ENCODE data around the gene DDIT4L.
"Not testable (repeated sequence)": the region's sequence is repeated elsewhere in the genome, so short reads cannot be mapped to it uniquely, and the experiment has no call there.

DDIT4L gene

DNA sequence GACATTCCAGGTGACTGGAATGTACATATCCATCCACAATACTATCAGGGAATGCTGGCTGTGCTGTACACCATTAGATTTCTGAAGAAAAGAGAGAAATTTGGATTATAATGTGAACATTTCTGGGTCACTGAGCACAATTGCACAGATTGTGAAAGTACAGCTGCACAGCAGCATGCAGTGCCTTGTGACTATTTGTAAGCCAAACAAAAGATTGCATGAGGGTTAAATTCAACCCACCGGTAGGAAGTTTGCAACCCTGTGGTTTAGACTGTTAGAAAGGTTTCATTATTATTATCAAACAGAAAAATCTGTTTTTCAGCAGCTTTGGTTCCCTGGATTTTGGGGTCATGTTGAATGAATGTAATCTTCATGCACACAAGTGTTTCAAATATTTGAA is 24.5 kb downstream of the DDIT4L start:
- DNase-seq = peak in 2 of 3 donors; percentile 9 to 10

DNA sequence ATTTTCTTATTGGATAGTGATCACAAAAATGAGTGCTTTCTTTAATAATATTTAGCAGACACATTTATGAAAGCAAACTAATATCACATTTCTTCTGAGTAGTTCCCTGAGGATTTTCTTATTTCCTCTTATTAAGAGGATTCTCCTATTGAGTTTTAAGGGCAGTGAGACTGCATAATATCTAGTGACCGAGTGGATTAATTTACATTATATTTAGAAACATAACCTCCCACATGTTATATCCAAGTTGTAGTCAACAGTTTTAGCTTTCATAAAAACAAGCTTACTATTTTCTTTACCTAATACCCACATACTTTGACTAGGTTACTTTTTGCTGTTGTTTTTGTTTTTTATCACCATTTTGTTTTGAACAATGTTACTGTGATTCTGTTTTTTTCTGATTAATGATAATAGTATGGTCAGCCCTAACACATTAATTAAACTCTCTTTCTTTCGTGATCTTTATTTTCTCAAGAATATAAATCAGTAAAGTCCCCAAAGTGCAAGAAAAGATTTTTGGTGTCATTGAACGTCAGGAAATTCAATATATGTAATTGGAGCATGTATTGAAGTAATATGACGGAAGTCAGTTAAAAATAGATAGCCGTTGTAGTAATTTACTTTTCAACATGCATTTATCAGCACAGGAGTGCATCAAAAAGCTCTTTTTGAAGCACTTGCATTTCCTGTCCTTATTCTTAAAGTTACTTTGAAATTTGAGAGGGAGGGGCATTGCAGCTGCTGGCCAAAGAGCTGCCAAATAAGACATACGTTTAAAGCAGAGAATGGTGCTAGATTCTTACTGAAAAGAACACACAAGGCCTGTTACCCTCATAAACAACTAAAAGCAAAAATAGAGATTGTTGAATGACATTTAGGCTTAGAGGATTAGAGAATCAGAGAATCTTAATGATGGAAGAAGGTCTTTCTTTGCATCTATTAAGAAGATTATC is 25.2 kb downstream of the DDIT4L start:
- no peak for DNase-seq

DNA sequence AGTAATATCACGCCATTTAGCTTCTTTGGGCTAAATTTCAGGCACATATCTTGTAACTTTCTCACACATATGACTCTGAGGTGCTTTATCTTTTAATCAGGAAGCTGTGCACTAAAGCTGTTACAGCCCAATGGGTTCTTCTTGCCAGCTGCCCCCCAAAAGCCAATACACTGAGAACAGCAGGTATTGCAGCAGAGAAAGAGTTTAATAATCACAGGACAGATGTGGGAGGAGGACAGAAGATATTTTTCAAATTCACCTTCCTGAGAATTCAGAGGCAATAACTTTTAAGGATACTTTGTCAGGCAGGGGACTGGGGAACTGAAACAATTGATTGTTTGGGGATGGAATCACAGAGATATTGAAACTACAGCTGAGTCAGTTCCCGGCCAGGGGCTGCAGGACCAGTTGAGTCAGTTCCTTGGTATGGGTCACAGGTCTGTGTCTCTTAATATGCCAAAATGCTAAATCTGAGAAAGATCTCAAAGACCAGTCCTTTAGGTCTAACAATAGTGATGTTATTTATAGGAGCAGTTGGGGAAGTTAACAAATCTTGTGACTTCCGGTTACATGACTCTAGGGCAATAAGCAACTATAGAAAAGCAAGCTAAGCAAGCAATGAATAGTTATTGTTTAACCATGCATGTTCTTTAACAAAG is 28.1 kb downstream of the DDIT4L start:
- peak in 1 of 3 donors; percentile 7 for DNase-seq

DNA sequence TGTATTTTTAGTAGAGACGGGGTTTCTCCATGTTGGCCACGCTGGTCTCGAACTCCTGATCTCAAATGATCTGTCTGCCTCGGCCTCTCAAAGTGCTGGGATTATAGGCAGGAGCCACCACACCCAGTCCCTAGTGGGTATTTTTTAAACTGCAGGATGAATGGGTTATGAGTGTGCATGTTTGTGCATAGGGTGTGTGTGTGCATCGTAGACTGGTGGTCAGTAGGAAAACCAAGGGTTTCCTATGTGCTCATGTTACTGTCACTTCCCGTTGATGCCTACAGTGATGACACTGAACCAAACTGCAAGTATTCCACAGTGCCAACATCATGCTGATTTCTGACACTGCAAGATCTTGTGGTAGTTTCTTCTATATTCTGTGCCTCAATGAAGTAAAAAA is 41.1 kb downstream of the DDIT4L start:
- DNase-seq = no peak

DNA sequence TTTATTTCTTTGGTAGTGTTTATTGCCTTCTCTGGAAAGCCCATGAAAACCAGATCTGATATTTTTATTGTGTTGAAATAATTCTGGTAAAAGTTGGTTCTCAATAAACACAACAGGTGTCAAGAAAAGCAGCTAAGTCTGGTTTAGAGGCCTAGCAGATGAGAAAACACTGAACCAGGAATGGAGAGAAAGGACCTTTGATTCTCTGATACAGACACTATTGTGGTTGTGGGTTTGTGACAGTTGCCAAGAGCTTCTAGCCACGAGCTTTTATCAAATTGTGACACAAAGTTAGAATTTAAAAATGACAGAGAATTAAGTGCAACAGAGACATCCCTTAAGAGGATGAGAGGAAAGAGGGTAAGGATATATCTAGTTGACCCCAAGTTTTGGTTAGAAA is 42.6 kb downstream of the DDIT4L start:
- no peak for DNase-seq

DNA sequence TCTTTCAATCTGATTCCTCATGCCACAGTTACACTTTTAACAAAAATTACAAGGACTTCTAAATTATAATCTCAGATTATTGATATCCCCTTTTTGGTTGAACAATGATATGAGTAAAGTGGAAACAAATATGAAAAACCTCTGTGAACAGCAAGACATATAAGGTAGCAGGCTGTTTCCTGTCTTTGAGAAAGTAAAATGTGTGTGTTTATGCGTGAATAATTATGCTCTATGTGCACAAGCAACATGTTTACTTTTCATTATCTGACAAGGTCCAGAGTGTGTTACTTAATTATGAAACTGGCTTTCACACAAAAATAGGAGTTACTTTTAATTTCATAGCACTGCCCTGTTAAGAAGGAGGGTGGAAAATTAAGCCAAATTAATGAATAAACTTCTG is 43.1 kb downstream of the DDIT4L start:
- no peak for DNase-seq

DNA sequence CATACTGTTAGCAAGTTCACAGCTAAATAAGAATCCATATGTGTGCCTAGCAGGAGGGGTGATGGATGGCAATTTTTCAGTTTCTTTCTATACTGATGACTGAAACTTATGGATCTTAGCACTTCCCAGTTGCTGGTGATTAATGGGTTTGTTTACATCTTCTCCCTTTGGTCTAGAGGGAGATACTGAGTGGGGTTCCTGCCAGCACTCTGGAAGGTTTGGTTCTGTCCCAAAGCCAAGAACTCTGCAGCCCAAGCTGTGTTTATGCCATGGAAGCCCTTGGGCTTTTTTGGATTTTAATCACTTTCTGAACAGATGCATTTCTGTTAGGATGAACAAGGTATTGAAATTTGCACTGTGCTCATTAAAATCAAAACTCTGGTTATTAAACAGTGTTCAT is 43.5 kb downstream of the DDIT4L start:
- DNase-seq = no peak

DNA sequence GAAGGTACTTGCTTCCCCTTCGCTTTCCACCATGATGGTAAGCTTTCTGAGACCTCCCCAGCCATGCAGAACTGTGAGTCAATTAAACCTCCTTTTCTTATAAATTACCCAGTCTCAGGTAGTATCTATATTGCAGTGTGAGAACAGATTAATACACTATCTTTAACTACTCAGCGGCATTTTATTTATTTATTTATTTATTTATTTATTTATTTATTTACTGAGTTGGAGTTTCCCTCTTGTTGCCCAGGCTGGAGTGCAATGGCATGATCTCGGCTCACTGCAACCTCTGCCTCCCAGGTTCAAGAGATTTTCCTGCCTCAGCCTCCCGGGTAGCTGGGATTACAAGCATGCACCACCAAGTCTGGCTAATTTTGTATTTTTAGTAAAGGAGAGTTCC is 52.9 kb downstream of the DDIT4L start:
- DNase-seq = not testable (repeated sequence)
